ENCODE measurements around the gene CDC14A. TPM values are rescaled to one million over a fixed set of nuclear protein-coding genes. Genes with fewer than 3 reads are reported as not detected.

The CDC14A gene
- total RNA-seq, 1 experiment from 2014 or later, result 11.1 TPM

DNA sequence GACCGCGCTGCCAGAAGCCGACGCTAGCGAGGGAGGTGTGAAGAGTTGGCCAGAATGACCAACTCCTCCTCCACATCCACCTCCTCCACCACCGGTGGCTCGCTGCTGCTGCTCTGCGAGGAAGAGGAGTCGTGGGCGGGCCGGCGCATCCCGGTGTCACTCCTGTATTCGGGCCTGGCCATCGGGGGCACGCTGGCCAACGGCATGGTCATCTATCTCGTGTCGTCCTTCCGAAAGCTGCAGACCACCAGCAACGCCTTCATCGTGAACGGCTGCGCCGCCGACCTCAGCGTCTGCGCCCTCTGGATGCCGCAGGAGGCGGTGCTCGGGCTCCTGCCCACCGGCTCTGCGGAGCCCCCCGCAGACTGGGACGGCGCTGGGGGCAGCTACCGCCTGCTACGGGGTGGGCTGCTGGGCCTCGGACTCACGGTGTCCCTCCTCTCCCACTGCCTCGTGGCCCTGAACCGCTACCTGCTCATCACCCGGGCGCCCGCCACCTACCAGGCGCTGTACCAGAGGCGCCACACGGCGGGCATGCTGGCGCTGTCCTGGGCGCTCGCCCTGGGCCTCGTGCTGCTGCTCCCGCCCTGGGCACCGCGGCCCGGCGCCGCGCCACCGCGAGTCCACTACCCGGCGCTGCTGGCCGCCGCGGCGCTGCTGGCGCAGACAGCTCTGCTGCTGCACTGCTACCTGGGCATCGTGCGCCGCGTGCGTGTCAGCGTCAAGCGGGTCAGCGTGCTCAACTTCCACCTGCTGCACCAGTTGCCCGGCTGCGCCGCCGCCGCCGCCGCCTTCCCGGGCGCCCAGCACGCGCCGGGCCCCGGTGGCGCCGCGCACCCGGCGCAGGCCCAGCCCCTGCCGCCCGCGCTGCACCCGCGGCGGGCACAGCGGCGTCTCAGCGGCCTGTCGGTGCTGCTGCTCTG is 186.9 kb downstream of the CDC14A start:
- ATAC-seq, result peak; percentile 33
- Mint-ChIP-seq H3K27me3 (ENCODE audit: low read depth) (peaks cover 87% of the 10 kb centered on the region), H3K4me3 (peak overlapping the region; percentile 60), H3K27ac (no peak overlapping the region), H3K4me1 (peaks cover 15% of the 10 kb centered on the region), H3K36me3 (no peaks in the 10 kb centered on the region), H3K9me3 (no peaks in the 10 kb centered on the region)
- POLR2A ChIA-PET, result no interaction called here
- CTCF ChIA-PET, result interaction anchor here (1.0 to 4.1 kb wide), 3 partner anchors 77 to 329 kb away, joined by 4 to 21 read pairs (median 5); no protein-coding TSS in a partner anchor
- DNase-seq (ENCODE audit: low spot score), result peak; percentile 41
- TF ChIP-seq MAX (CRISPR knock-in tag; IDR thresholded peaks at IDR 0.05) (peak; percentile 72), NR3C1 (CRISPR knock-in tag; conservative IDR thresholded peaks at IDR 0.05; ENCODE audit: low read depth) (no peak), ATF3 (CRISPR knock-in tag; conservative IDR thresholded peaks at IDR 0.05) (no peak), MXD4 (CRISPR knock-in tag; IDR thresholded peaks at IDR 0.05; ENCODE audit: borderline replicate concordance) (no peak), ZNF219 (CRISPR knock-in tag; IDR thresholded peaks at IDR 0.05; ENCODE audit: borderline replicate concordance) (peak; percentile 41; the same call in 1 of the 2 replicates), FOXP1 (CRISPR knock-in tag; IDR thresholded peaks at IDR 0.05; ENCODE audit: borderline replicate concordance) (0 out of 2 replicates have a peak, but pooled peaks have one; percentile 63), ZNF425 (CRISPR knock-in tag; conservative IDR thresholded peaks at IDR 0.05) (no peak), KAT7 (CRISPR knock-in tag; IDR thresholded peaks at IDR 0.05; ENCODE audit: borderline replicate concordance) (0 out of 2 replicates have a peak, but pooled peaks have one; percentile 1), JUN (CRISPR knock-in tag; IDR thresholded peaks at IDR 0.05) (peak; percentile 85), TP53 (CRISPR knock-in tag; IDR thresholded peaks at IDR 0.05) (peak; percentile 90), FOXK1 (CRISPR knock-in tag; IDR thresholded peaks at IDR 0.05) (peak; percentile 45; the same call in 1 of the 2 replicates), ELF4 (CRISPR knock-in tag; IDR thresholded peaks at IDR 0.05; ENCODE audit: low read depth) (peak; percentile 32; the same call in 1 of the 2 replicates), ETV6 (CRISPR knock-in tag; IDR thresholded peaks at IDR 0.05) (peak; percentile 35; the same call in 1 of the 2 replicates), SP1 (CRISPR knock-in tag; conservative IDR thresholded peaks at IDR 0.05) (peak; percentile 41; the same call in 1 of the 2 replicates), ZNF263 (CRISPR knock-in tag; IDR thresholded peaks at IDR 0.05; ENCODE audit: low read depth) (peak; percentile 64; the same call in 1 of the 2 replicates), ZNF138 (CRISPR knock-in tag; conservative IDR thresholded peaks at IDR 0.05) (no peak), USF1 (CRISPR knock-in tag; IDR thresholded peaks at IDR 0.05) (peak; percentile 14; the same call in 1 of the 2 replicates), ARID4B (CRISPR knock-in tag; IDR thresholded peaks at IDR 0.05; ENCODE audit: borderline replicate concordance) (peak; percentile 72; the same call in 1 of the 2 replicates), CREB1 (CRISPR knock-in tag; IDR thresholded peaks at IDR 0.05) (0 out of 2 replicates have a peak, but pooled peaks have one; percentile 25), TEAD4 (CRISPR knock-in tag; IDR thresholded peaks at IDR 0.05) (0 out of 2 replicates have a peak, but pooled peaks have one; percentile 19)
- TF ChIP-seq, protein P1, sequence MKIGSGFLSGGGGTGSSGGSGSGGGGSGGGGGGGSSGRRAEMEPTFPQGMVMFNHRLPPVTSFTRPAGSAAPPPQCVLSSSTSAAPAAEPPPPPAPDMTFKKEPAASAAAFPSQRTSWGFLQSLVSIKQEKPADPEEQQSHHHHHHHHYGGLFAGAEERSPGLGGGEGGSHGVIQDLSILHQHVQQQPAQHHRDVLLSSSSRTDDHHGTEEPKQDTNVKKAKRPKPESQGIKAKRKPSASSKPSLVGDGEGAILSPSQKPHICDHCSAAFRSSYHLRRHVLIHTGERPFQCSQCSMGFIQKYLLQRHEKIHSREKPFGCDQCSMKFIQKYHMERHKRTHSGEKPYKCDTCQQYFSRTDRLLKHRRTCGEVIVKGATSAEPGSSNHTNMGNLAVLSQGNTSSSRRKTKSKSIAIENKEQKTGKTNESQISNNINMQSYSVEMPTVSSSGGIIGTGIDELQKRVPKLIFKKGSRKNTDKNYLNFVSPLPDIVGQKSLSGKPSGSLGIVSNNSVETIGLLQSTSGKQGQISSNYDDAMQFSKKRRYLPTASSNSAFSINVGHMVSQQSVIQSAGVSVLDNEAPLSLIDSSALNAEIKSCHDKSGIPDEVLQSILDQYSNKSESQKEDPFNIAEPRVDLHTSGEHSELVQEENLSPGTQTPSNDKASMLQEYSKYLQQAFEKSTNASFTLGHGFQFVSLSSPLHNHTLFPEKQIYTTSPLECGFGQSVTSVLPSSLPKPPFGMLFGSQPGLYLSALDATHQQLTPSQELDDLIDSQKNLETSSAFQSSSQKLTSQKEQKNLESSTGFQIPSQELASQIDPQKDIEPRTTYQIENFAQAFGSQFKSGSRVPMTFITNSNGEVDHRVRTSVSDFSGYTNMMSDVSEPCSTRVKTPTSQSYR (CRISPR knock-in tag; IDR thresholded peaks at IDR 0.05), result 0 out of 2 replicates have a peak, but pooled peaks have one; percentile 32
- TF ChIP-seq, protein P2, sequence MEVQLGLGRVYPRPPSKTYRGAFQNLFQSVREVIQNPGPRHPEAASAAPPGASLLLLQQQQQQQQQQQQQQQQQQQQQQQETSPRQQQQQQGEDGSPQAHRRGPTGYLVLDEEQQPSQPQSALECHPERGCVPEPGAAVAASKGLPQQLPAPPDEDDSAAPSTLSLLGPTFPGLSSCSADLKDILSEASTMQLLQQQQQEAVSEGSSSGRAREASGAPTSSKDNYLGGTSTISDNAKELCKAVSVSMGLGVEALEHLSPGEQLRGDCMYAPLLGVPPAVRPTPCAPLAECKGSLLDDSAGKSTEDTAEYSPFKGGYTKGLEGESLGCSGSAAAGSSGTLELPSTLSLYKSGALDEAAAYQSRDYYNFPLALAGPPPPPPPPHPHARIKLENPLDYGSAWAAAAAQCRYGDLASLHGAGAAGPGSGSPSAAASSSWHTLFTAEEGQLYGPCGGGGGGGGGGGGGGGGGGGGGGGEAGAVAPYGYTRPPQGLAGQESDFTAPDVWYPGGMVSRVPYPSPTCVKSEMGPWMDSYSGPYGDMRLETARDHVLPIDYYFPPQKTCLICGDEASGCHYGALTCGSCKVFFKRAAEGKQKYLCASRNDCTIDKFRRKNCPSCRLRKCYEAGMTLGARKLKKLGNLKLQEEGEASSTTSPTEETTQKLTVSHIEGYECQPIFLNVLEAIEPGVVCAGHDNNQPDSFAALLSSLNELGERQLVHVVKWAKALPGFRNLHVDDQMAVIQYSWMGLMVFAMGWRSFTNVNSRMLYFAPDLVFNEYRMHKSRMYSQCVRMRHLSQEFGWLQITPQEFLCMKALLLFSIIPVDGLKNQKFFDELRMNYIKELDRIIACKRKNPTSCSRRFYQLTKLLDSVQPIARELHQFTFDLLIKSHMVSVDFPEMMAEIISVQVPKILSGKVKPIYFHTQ (CRISPR knock-in tag; IDR thresholded peaks at IDR 0.05), result no peak
